ENCODE measurements around the gene ZRANB3. TPM values are rescaled to one million over a fixed set of nuclear protein-coding genes. Genes with fewer than 3 reads are reported as not detected.

Gene ZRANB3
- total RNA-seq, 1 experiment from 2014 or later: 12.0 TPM

DNA sequence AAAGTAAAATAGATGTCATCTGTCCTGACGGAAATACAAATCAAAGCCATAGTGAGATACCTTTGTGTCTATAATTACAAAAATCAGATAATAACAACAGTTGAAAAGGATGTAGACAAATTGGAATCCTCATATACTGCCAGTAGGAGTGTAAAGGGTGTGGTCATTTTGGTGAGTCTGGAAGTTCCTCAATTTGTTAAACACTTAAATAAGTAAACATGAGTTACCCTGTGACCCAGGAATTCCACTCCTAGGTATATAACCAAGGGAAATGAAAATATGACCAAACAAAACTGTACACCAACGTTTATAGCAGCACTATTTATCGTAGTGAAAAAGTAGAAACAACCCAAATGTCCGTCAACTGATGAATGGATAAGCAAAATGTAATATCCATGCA lies 24.3 kb upstream of the ZRANB3 start:
- DNase-seq (ENCODE audit: low read depth, low spot score): no peak
- no peak for ATAC-seq
- Histone ChIP-seq H3K79me2 (ENCODE audit: insufficient read depth, low read length) (peaks cover 90% of the 10 kb centered on the region), H3K27ac (ENCODE audit: low read depth, low read length) (no peak overlapping the region), H3K27me3 (ENCODE audit: insufficient read depth, low read length) (no peaks in the 10 kb centered on the region), H3K4me2 (ENCODE audit: low read length) (no peak overlapping the region), H4K20me1 (ENCODE audit: insufficient read depth) (no peaks in the 10 kb centered on the region; the same call in 1 of the 2 replicates), H3K9me3 (ENCODE audit: control insufficient read depth in 1 of 2, insufficient read depth in 1 of 2, low read depth in 1 of 2, low read length in 2 of 2) (no peaks in the 10 kb centered on the region), H3K36me3 (ENCODE audit: control insufficient read depth in 1 of 2, insufficient read depth in 2 of 2, low read length in 2 of 2) (no peaks in the 10 kb centered on the region), H3K4me1 (ENCODE audit: control insufficient read depth in 1 of 2, insufficient read depth in 2 of 2, low read length in 2 of 2) (peaks cover 6 to 26% of the 10 kb centered on the region in 2 experiments; a peak in 3 of 4 replicates), H2AFZ (ENCODE audit: low read depth, low read length, poor library complexity, severe bottlenecking) (no peak overlapping the region), H3K9me2 (ENCODE audit: insufficient read depth) (no peaks in the 10 kb centered on the region), H3K9ac (ENCODE audit: low read length) (no peak overlapping the region), H3K4me3 (replicated peaks in 1 of 2; ENCODE audit: low read depth in 1 of 2, low read length in 2 of 2) (no peak overlapping the region)
- intact Hi-C loops (cut with micrococcal nuclease): no loop called here
- BruUV-seq (replicated peaks): no TSS peak
- TF ChIP-seq SIN3A (IDR thresholded peaks at IDR 0.05; ENCODE audit: low read depth) (no peak), TCF7L2 (IDR thresholded peaks at IDR 0.05; ENCODE audit: borderline replicate concordance, extremely low read depth, insufficient read depth, insufficient read length) (no peak), ZBTB33 (IDR thresholded peaks at IDR 0.05; ENCODE audit: extremely low read depth, insufficient replicate concordance, low read length) (no peak), ZNF274 (IDR thresholded peaks at IDR 0.05; ENCODE audit: low read depth, low read length) (no peak), POLR2AphosphoS5 (IDR thresholded peaks at IDR 0.05; ENCODE audit: low read depth, low read length) (no peak)
- RAD21 ChIA-PET (ENCODE audit: low non-redundant PET in 1 of 2, low total read pairs in 2 of 2, uncharacterized antibody in 2 of 2, unreplicated experiment in 2 of 2): no interaction called here
- CTCF ChIA-PET: no interaction called here
- POLR2A ChIA-PET: no interaction called here

DNA sequence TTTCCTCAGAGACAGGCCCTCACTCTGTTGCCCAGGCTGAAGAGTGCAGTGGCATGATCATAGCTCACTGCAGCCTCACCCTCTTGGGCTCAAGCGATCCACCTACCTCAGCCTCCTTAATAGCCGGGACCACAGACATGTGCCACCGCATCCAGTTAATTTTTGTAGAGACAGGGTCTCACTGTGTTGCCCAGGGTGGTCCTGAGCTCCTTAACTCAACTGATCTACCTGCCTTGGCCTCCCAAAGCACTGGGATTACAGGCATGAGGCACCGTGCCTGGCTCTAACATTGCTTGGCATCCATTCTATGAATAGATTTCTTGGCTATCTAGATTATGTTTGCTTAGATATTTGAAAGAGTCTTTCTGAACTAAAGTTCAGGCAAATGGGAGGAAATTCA lies 21.9 kb upstream of the ZRANB3 start:
- no peak for ATAC-seq
- Histone ChIP-seq H3K9me2 (ENCODE audit: insufficient read depth) (no peaks in the 10 kb centered on the region), H2AFZ (ENCODE audit: low read depth, low read length, poor library complexity, severe bottlenecking) (no peak overlapping the region), H3K4me2 (ENCODE audit: low read length) (no peak overlapping the region), H3K27ac (ENCODE audit: low read depth, low read length) (no peak overlapping the region), H3K79me2 (ENCODE audit: insufficient read depth, low read length) (peaks cover 93% of the 10 kb centered on the region), H4K20me1 (ENCODE audit: insufficient read depth) (no peaks in the 10 kb centered on the region; the same call in 1 of the 2 replicates), H3K4me1 (ENCODE audit: control insufficient read depth in 1 of 2, insufficient read depth in 2 of 2, low read length in 2 of 2) (peaks cover 0 to 9% of the 10 kb centered on the region in 2 experiments; a peak in 3 of 4 replicates), H3K4me3 (replicated peaks in 1 of 2; ENCODE audit: low read depth in 1 of 2, low read length in 2 of 2) (no peak overlapping the region), H3K36me3 (ENCODE audit: control insufficient read depth in 1 of 2, insufficient read depth in 2 of 2, low read length in 2 of 2) (no peaks in the 10 kb centered on the region), H3K27me3 (ENCODE audit: insufficient read depth, low read length) (no peaks in the 10 kb centered on the region), H3K9ac (ENCODE audit: low read length) (no peak overlapping the region), H3K9me3 (ENCODE audit: control insufficient read depth in 1 of 2, insufficient read depth in 1 of 2, low read depth in 1 of 2, low read length in 2 of 2) (no peaks in the 10 kb centered on the region)
- no peak for TF ChIP-seq REST (IDR thresholded peaks at IDR 0.05; ENCODE audit: low read depth)
- no peak for TF ChIP-seq EGR1 (IDR thresholded peaks at IDR 0.05; ENCODE audit: low read depth)
- TF ChIP-seq POLR2A (IDR thresholded peaks at IDR 0.05; ENCODE audit: borderline replicate concordance, extremely low read depth, insufficient read depth, insufficient read length): no peak
- TF ChIP-seq SRF (IDR thresholded peaks at IDR 0.05; ENCODE audit: low read depth): no peak
- TF ChIP-seq SP1 (IDR thresholded peaks at IDR 0.05; ENCODE audit: low read depth): no peak
- no peak for TF ChIP-seq TCF7L2 (IDR thresholded peaks at IDR 0.05; ENCODE audit: borderline replicate concordance, extremely low read depth, insufficient read depth, insufficient read length)
- ChIA-PET CTCF (no interaction called here), RAD21 (ENCODE audit: low non-redundant PET in 1 of 2, low total read pairs in 2 of 2, uncharacterized antibody in 2 of 2, unreplicated experiment in 2 of 2) (no interaction called here), POLR2A (no interaction called here)
- no TSS peak for BruUV-seq (replicated peaks)
- intact Hi-C loops (cut with micrococcal nuclease): no loop called here
- DNase-seq (ENCODE audit: low read depth, low spot score): no peak

Data from HCT116 (cell line).